WTC11 (cell line): ENCODE data around the gene VPS39. TPM values are rescaled to one million over a fixed set of nuclear protein-coding genes. Genes with fewer than 3 reads are reported as not detected.

Experiments used
- ATAC-seq: fragments of 200-7000 bp; cut with Tn5 transposase; 2 replicates; pipeline ENCODE4 v1.10.0; 2021; ENCODE audit warnings: mild to moderate bottlenecking, moderate library complexity
- CTCF ChIA-PET: fragments of 300-600 bp; sonication (Branson Sonifier 250); formaldehyde crosslinking; loops from one replicate; lab custom pipeline; 2021; ENCODE audit warnings: antibody characterized with exemption; lab: Charles Lee
- POLR2A ChIA-PET: fragments of 350-600 bp; sonication (Branson Sonifier 250); formaldehyde crosslinking; loops from one replicate; lab custom pipeline; 2021; ENCODE audit warnings: antibody characterized with exemption; lab: Charles Lee
- DNase-seq: peaks from one replicate; pipeline ENCODE4 v3.0.0; 2021; ENCODE audit warnings: low spot score
- H3K27ac Mint-ChIP-seq: 2 replicates; pipeline ENCODE4 v1.8.0; 2021; ENCODE audit warnings: mixed read lengths
- H3K27me3 Mint-ChIP-seq: 2 replicates; pipeline ENCODE4 v1.8.0; 2021; ENCODE audit warnings: low read depth, mild to moderate bottlenecking, moderate library complexity, mixed read lengths
- H3K36me3 Mint-ChIP-seq: 2 replicates; pipeline ENCODE4 v1.8.0; 2021; ENCODE audit warnings: mixed read lengths
- H3K4me1 Mint-ChIP-seq: 2 replicates; pipeline ENCODE4 v1.8.0; 2022; ENCODE audit warnings: mixed read lengths
- H3K4me3 Mint-ChIP-seq: 2 replicates; pipeline ENCODE4 v1.8.0; 2021; ENCODE audit warnings: mild to moderate bottlenecking, moderate library complexity, mixed read lengths
- H3K9me3 Mint-ChIP-seq: 2 replicates; pipeline ENCODE4 v1.8.0; 2021; ENCODE audit warnings: mixed read lengths
- ELF4 ChIP-seq: sonication (generic); formaldehyde crosslinking; IDR thresholded peaks from 2 replicates; pipeline ENCODE4 v1.8.1; 2022; ENCODE audit warnings: low read depth, mild to moderate bottlenecking, moderate library complexity, missing genetic modification reagents
- ETV6 ChIP-seq: sonication (generic); formaldehyde crosslinking; IDR thresholded peaks from 2 replicates; pipeline ENCODE4 v1.8.1; 2022; ENCODE audit warnings: mild to moderate bottlenecking, missing genetic modification reagents
- FOXP1 ChIP-seq: sonication (generic); formaldehyde crosslinking; IDR thresholded peaks from 2 replicates; pipeline ENCODE4 v1.8.0; 2022; ENCODE audit warnings: missing genetic modification reagents, mild to moderate bottlenecking, moderate library complexity, borderline replicate concordance
- GTF2I ChIP-seq: fragments of 250-450 bp; sonication (Bioruptor Pico); conservative IDR thresholded peaks from 2 replicates; pipeline ENCODE4 v1.4.0; 2021; ENCODE audit warnings: mild to moderate bottlenecking
- MYBL2 ChIP-seq: sonication (generic); formaldehyde crosslinking; IDR thresholded peaks from 2 replicates; pipeline ENCODE4 v1.8.1; 2023; ENCODE audit warnings: mild to moderate bottlenecking, moderate library complexity, missing genetic modification reagents
- ZNF121 ChIP-seq: sonication (generic); formaldehyde crosslinking; IDR thresholded peaks from 2 replicates; pipeline ENCODE4 v1.8.0; 2023; ENCODE audit warnings: missing genetic modification reagents
- ZNF263 ChIP-seq: sonication (generic); formaldehyde crosslinking; IDR thresholded peaks from 2 replicates; pipeline ENCODE4 v1.8.1; 2022; ENCODE audit warnings: low read depth, mild to moderate bottlenecking, moderate library complexity, missing genetic modification reagents
- total RNA-seq: library from RNA; stranded (reverse); gene quantifications from 3 replicates; pipeline ENCODE4 v1.2.3, GENCODE V29; 2021
- TF ChIP-seq, protein P1 (sequence below): sonication (generic); formaldehyde crosslinking; IDR thresholded peaks from 2 replicates; pipeline ENCODE4 v1.8.1; 2023; ENCODE audit warnings: mild to moderate bottlenecking, moderate library complexity, missing genetic modification reagents
- TF ChIP-seq, protein P2 (sequence below): sonication (generic); formaldehyde crosslinking; IDR thresholded peaks from 2 replicates; pipeline ENCODE4 v1.8.1; 2023; ENCODE audit warnings: mild to moderate bottlenecking, missing genetic modification reagents
- TF ChIP-seq, protein P3 (sequence below): fragments of 250-450 bp; sonication (Bioruptor Pico); IDR thresholded peaks from 2 replicates; pipeline ENCODE4 v1.8.0; 2021; ENCODE audit warnings: mild to moderate bottlenecking
- TF ChIP-seq, protein P4 (sequence below): sonication (generic); formaldehyde crosslinking; IDR thresholded peaks from 2 replicates; pipeline ENCODE4 v1.8.0; 2023; ENCODE audit warnings: missing genetic modification reagents, mild to moderate bottlenecking, borderline replicate concordance
- TF ChIP-seq, protein P5 (sequence below): sonication (generic); formaldehyde crosslinking; IDR thresholded peaks from 2 replicates; pipeline ENCODE4 v1.8.0; 2023; ENCODE audit warnings: missing genetic modification reagents
- TF ChIP-seq, protein P6 (sequence below): sonication (generic); formaldehyde crosslinking; IDR thresholded peaks from 2 replicates; pipeline ENCODE4 v1.8.1; 2022; ENCODE audit warnings: low read depth, mild to moderate bottlenecking, moderate library complexity, missing genetic modification reagents, borderline replicate concordance
- TF ChIP-seq, protein P7 (sequence below): fragments of 250-450 bp; sonication (Bioruptor Pico); IDR thresholded peaks from 2 replicates; pipeline ENCODE4 v2.1.2; 2022; ENCODE audit warnings: mild to moderate bottlenecking, moderate library complexity

VPS39 gene
- total RNA-seq, 1 experiment from 2014 or later = 44.5 TPM

DNA sequence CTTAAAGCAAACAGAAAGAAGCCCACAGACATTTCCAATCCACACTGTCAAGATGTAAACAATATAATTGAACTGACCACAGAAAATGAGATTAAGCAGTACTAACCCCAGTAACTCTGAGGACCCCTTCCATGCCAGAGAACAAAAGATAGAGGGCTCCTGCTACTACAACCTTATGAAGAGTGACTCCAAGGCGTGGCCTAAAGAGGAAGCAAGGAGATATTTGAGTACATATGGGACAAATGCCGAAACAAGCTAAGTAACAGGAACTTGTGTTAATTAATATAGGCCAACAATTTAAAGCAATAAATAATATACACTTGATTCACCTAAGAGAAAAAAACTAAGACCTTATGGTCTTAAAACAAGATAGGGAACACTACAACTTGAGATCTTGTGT, 25.0 kb upstream of the VPS39 start (continued):
- TF ChIP-seq, protein P1, sequence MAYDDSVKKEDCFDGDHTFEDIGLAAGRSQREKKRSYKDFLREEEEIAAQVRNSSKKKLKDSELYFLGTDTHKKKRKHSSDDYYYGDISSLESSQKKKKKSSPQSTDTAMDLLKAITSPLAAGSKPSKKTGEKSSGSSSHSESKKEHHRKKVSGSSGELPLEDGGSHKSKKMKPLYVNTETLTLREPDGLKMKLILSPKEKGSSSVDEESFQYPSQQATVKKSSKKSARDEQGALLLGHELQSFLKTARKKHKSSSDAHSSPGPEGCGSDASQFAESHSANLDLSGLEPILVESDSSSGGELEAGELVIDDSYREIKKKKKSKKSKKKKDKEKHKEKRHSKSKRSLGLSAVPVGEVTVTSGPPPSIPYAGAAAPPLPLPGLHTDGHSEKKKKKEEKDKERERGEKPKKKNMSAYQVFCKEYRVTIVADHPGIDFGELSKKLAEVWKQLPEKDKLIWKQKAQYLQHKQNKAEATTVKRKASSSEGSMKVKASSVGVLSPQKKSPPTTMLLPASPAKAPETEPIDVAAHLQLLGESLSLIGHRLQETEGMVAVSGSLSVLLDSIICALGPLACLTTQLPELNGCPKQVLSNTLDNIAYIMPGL (CRISPR knock-in tag) = no peak
- TF ChIP-seq, protein P2, sequence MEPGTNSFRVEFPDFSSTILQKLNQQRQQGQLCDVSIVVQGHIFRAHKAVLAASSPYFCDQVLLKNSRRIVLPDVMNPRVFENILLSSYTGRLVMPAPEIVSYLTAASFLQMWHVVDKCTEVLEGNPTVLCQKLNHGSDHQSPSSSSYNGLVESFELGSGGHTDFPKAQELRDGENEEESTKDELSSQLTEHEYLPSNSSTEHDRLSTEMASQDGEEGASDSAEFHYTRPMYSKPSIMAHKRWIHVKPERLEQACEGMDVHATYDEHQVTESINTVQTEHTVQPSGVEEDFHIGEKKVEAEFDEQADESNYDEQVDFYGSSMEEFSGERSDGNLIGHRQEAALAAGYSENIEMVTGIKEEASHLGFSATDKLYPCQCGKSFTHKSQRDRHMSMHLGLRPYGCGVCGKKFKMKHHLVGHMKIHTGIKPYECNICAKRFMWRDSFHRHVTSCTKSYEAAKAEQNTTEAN = no peak
- no peak for TF ChIP-seq ZNF121 (CRISPR knock-in tag)
- TF ChIP-seq, protein P3, sequence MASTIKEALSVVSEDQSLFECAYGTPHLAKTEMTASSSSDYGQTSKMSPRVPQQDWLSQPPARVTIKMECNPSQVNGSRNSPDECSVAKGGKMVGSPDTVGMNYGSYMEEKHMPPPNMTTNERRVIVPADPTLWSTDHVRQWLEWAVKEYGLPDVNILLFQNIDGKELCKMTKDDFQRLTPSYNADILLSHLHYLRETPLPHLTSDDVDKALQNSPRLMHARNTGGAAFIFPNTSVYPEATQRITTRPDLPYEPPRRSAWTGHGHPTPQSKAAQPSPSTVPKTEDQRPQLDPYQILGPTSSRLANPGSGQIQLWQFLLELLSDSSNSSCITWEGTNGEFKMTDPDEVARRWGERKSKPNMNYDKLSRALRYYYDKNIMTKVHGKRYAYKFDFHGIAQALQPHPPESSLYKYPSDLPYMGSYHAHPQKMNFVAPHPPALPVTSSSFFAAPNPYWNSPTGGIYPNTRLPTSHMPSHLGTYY = no peak
- no peak for TF ChIP-seq GTF2I (CRISPR knock-in tag)
- TF ChIP-seq, protein P4, sequence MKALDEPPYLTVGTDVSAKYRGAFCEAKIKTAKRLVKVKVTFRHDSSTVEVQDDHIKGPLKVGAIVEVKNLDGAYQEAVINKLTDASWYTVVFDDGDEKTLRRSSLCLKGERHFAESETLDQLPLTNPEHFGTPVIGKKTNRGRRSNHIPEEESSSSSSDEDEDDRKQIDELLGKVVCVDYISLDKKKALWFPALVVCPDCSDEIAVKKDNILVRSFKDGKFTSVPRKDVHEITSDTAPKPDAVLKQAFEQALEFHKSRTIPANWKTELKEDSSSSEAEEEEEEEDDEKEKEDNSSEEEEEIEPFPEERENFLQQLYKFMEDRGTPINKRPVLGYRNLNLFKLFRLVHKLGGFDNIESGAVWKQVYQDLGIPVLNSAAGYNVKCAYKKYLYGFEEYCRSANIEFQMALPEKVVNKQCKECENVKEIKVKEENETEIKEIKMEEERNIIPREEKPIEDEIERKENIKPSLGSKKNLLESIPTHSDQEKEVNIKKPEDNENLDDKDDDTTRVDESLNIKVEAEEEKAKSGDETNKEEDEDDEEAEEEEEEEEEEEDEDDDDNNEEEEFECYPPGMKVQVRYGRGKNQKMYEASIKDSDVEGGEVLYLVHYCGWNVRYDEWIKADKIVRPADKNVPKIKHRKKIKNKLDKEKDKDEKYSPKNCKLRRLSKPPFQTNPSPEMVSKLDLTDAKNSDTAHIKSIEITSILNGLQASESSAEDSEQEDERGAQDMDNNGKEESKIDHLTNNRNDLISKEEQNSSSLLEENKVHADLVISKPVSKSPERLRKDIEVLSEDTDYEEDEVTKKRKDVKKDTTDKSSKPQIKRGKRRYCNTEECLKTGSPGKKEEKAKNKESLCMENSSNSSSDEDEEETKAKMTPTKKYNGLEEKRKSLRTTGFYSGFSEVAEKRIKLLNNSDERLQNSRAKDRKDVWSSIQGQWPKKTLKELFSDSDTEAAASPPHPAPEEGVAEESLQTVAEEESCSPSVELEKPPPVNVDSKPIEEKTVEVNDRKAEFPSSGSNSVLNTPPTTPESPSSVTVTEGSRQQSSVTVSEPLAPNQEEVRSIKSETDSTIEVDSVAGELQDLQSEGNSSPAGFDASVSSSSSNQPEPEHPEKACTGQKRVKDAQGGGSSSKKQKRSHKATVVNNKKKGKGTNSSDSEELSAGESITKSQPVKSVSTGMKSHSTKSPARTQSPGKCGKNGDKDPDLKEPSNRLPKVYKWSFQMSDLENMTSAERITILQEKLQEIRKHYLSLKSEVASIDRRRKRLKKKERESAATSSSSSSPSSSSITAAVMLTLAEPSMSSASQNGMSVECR (CRISPR knock-in tag) = no peak
- TF ChIP-seq, protein P5, sequence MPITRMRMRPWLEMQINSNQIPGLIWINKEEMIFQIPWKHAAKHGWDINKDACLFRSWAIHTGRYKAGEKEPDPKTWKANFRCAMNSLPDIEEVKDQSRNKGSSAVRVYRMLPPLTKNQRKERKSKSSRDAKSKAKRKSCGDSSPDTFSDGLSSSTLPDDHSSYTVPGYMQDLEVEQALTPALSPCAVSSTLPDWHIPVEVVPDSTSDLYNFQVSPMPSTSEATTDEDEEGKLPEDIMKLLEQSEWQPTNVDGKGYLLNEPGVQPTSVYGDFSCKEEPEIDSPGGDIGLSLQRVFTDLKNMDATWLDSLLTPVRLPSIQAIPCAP (CRISPR knock-in tag) = no peak

DNA sequence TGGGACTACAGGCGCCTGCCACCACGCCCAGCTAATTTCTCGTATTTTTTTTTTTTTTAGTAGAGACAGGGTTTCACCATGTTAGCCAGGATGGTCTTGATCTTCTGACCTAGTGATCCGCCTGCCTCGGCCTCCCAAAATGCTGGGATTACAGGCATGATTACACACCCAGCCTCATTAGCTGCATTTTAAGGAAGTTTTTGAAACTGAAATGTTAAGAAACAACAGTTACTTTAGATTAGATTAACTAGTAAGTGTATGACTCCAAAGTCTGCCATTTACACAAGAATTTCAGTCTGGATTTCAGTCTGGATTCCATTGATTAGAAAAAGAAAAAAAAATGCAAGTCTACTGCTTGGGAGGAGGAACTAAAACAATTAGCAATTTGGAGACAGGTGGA, 24.5 kb upstream of the VPS39 start:
- peaks cover 20% of the 10 kb centered on the region for H3K36me3 Mint-ChIP-seq
- no peaks in the 10 kb centered on the region for H3K4me1 Mint-ChIP-seq
- ChIA-PET POLR2A (no interaction called here), CTCF (interaction anchor here (1.4 kb wide), 1 partner anchor 153 kb away, joined by 4 read pairs; no protein-coding TSS in a partner anchor)
- DNase-seq = no peak
- no peak overlapping the region for H3K27ac Mint-ChIP-seq
- no peak overlapping the region for H3K4me3 Mint-ChIP-seq
- no peak for ATAC-seq
- H3K9me3 Mint-ChIP-seq = no peaks in the 10 kb centered on the region
- TF ChIP-seq ETV6 (CRISPR knock-in tag) (no peak), ZNF263 (no peak), GTF2I (CRISPR knock-in tag) (no peak), ELF4 (CRISPR knock-in tag) (no peak), FOXP1 (CRISPR knock-in tag) (no peak), MYBL2 (CRISPR knock-in tag) (no peak)
- TF ChIP-seq, protein P6, sequence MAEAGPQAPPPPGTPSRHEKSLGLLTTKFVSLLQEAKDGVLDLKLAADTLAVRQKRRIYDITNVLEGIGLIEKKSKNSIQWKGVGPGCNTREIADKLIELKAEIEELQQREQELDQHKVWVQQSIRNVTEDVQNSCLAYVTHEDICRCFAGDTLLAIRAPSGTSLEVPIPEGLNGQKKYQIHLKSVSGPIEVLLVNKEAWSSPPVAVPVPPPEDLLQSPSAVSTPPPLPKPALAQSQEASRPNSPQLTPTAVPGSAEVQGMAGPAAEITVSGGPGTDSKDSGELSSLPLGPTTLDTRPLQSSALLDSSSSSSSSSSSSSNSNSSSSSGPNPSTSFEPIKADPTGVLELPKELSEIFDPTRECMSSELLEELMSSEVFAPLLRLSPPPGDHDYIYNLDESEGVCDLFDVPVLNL (CRISPR knock-in tag) = no peak
- TF ChIP-seq, protein P7, sequence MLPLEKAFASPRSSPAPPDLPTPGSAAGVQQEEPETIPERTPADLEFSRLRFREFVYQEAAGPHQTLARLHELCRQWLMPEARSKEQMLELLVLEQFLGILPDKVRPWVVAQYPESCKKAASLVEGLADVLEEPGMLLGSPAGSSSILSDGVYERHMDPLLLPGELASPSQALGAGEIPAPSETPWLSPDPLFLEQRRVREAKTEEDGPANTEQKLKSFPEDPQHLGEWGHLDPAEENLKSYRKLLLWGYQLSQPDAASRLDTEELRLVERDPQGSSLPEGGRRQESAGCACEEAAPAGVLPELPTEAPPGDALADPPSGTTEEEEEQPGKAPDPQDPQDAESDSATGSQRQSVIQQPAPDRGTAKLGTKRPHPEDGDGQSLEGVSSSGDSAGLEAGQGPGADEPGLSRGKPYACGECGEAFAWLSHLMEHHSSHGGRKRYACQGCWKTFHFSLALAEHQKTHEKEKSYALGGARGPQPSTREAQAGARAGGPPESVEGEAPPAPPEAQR = no peak
- no peaks in the 10 kb centered on the region for H3K27me3 Mint-ChIP-seq
